IMR-90 (cell line): ENCODE data around the gene KIF1B. TPM values are rescaled to one million over a fixed set of nuclear protein-coding genes. Genes with fewer than 3 reads are reported as not detected.

ENCODE experiments used
- ATAC-seq: fragments of 200-7000 bp; cut with Tn5 transposase; 2 replicates; pipeline ENCODE4 v1.9.1; 2020; ENCODE audit warnings: low read depth, mild to moderate bottlenecking, moderate library complexity
- BruUV-seq: library from RNA; stranded (reverse); fragments of 400-500 nt; replicated peaks from 2 replicates; lab custom pipeline; 2021; lab: Mats Ljungman, UMichigan
- CTCF ChIA-PET: fragments of 300-600 bp; formaldehyde crosslinking; extraction: SDS; loops from one replicate; lab custom pipeline; 2021; ENCODE audit warnings: antibody characterized with exemption; lab: Yijun Ruan, JAX
- POLR2A ChIA-PET: fragments of 300-600 bp; sonication (Branson Sonifier 250); formaldehyde crosslinking; loops from one replicate; lab custom pipeline; 2022; ENCODE audit warnings: antibody characterized with exemption; ENCODE audit not compliant: unreplicated experiment; lab: Charles Lee
- DNase-seq: peaks from one replicate; pipeline ENCODE4 v3.0.0; 2013
- H2AFZ ChIP-seq: replicated peaks from 2 replicates; pipeline ENCODE3; 2013; ENCODE audit warnings: low read length, mild to moderate bottlenecking; ENCODE audit not compliant: poor library complexity
- H2AK5ac ChIP-seq: 2 replicates; pipeline ENCODE4 v1.6.1; 2013; ENCODE audit warnings: low read depth, low read length, inconsistent platforms
- H2AK9ac ChIP-seq: replicated peaks from 2 replicates; pipeline ENCODE3; 2013; ENCODE audit warnings: mild to moderate bottlenecking, low read depth, low read length, moderate library complexity; ENCODE audit not compliant: poor library complexity
- H2BK120ac ChIP-seq: 2 replicates; pipeline ENCODE4 v1.6.1; 2013; ENCODE audit warnings: low read depth, low read length, inconsistent platforms
- H2BK15ac ChIP-seq: 3 replicates; pipeline ENCODE4 v1.6.1; 2013; ENCODE audit warnings: low read depth, low read length, inconsistent platforms
- H2BK20ac ChIP-seq: 2 replicates; pipeline ENCODE4 v1.6.1; 2013; ENCODE audit warnings: low read depth, mild to moderate bottlenecking, inconsistent platforms, low read length, moderate library complexity
- H2BK5ac ChIP-seq: 2 replicates; pipeline ENCODE4 v1.6.1; 2013; ENCODE audit warnings: mild to moderate bottlenecking, low read depth, low read length, inconsistent platforms; ENCODE audit not compliant: poor library complexity, severe bottlenecking
- H3K14ac ChIP-seq: replicated peaks from 2 replicates; pipeline ENCODE4 v1.6.1; 2013; ENCODE audit warnings: low read depth, low read length, inconsistent platforms
- H3K18ac ChIP-seq: 2 replicates; pipeline ENCODE4 v1.6.1; 2013; ENCODE audit warnings: low read depth, low read length, control low read depth
- H3K23ac ChIP-seq: 2 replicates; pipeline ENCODE4 v1.6.1; 2013; ENCODE audit warnings: low read depth, low read length, inconsistent platforms
- H3K27ac ChIP-seq: 2 replicates; pipeline ENCODE4 v1.5.1; 2013; ENCODE audit warnings: mild to moderate bottlenecking, control low read depth, low read length; ENCODE audit not compliant: insufficient read depth
- H3K27me3 ChIP-seq: 2 replicates; pipeline ENCODE4 v1.6.1; 2013; ENCODE audit warnings: low read length; ENCODE audit not compliant: control insufficient read depth, insufficient read depth
- H3K36me3 ChIP-seq: 2 replicates; pipeline ENCODE4 v1.6.1; 2013; ENCODE audit warnings: low read length, mixed read lengths; ENCODE audit not compliant: control insufficient read depth, insufficient read depth
- H3K4ac ChIP-seq: 2 replicates; pipeline ENCODE4 v1.6.1; 2013; ENCODE audit warnings: low read depth, low read length, inconsistent platforms
- H3K4me1 ChIP-seq: 2 replicates; pipeline ENCODE4 v1.6.1; 2013; ENCODE audit warnings: low read length, mixed read lengths; ENCODE audit not compliant: control insufficient read depth, insufficient read depth
- H3K4me2 ChIP-seq: 2 replicates; pipeline ENCODE4 v1.6.1; 2013; ENCODE audit warnings: low read depth, mild to moderate bottlenecking, control low read depth, low read length, moderate library complexity
- H3K4me3 ChIP-seq: 2 replicates; pipeline ENCODE4 v1.5.1; 2013; ENCODE audit warnings: low read depth, mild to moderate bottlenecking, control low read depth, low read length, moderate library complexity; ENCODE audit not compliant: insufficient read depth
- H3K56ac ChIP-seq: 2 replicates; pipeline ENCODE4 v1.6.1; 2013; ENCODE audit warnings: low read length, inconsistent platforms; ENCODE audit not compliant: insufficient read depth; ENCODE audit errors: extremely low read depth
- H3K79me1 ChIP-seq, 2 experiments: 2 replicates each; pipeline ENCODE4 v1.6.1; 2013; ENCODE audit warnings: low read length in 2 of 2, inconsistent platforms in 1 of 2, low read depth in 1 of 2
- H3K9ac ChIP-seq: 2 replicates; pipeline ENCODE4 v1.6.1; 2013; ENCODE audit warnings: low read depth, low read length, control low read depth
- H3K9me1 ChIP-seq: 2 replicates; pipeline ENCODE4 v1.6.1; 2013; ENCODE audit warnings: low read length, inconsistent platforms; ENCODE audit not compliant: insufficient read depth
- H3K9me3 ChIP-seq: 2 replicates; pipeline ENCODE4 v1.6.1; 2013; ENCODE audit warnings: low read length; ENCODE audit not compliant: control insufficient read depth, insufficient read depth
- H4K20me1 ChIP-seq: 2 replicates; pipeline ENCODE4 v1.6.1; 2013; ENCODE audit warnings: low read length, inconsistent platforms; ENCODE audit not compliant: insufficient read depth
- H4K5ac ChIP-seq: 2 replicates; pipeline ENCODE4 v1.6.1; 2013; ENCODE audit warnings: mild to moderate bottlenecking, low read depth, low read length, control low read depth
- H4K8ac ChIP-seq, 2 experiments: 2 replicates each; pipeline ENCODE4 v1.6.1; 2013; ENCODE audit warnings: low read depth in 2 of 2, low read length in 2 of 2, control low read depth in 1 of 2, inconsistent platforms in 1 of 2
- H4K91ac ChIP-seq: 2 replicates; pipeline ENCODE4 v1.6.1; 2013; ENCODE audit warnings: low read depth, low read length, inconsistent platforms; ENCODE audit not compliant: insufficient read depth
- CEBPB ChIP-seq: IDR thresholded peaks from 2 replicates; pipeline ENCODE4 v1.6.1; 2012; ENCODE audit warnings: low read depth, low read length, improper control_type of control experiment
- CHD1 ChIP-seq: IDR thresholded peaks from 2 replicates; pipeline ENCODE4 v1.6.1; 2012; ENCODE audit warnings: low read depth, low read length, improper control_type of control experiment
- ELK1 ChIP-seq: fragments of 150-350 bp; IDR thresholded peaks from 2 replicates; pipeline ENCODE4 v1.6.1; 2016; ENCODE audit warnings: low read depth, mild to moderate bottlenecking, low read length, moderate library complexity, borderline replicate concordance
- FOS ChIP-seq: fragments of 150-350 bp; IDR thresholded peaks from 2 replicates; pipeline ENCODE4 v1.6.1; 2016; ENCODE audit warnings: low read depth, low read length
- MAFK ChIP-seq: IDR thresholded peaks from 2 replicates; pipeline ENCODE4 v1.6.1; 2012; ENCODE audit warnings: low read depth, low read length, improper control_type of control experiment
- MAZ ChIP-seq: IDR thresholded peaks from 2 replicates; pipeline ENCODE4 v1.6.1; 2012; ENCODE audit warnings: low read depth, mild to moderate bottlenecking, low read length, improper control_type of control experiment, moderate library complexity, borderline replicate concordance
- MXI1 ChIP-seq: IDR thresholded peaks from 2 replicates; pipeline ENCODE4 v1.6.1; 2012; ENCODE audit warnings: low read depth, mild to moderate bottlenecking, low read length, moderate library complexity, borderline replicate concordance
- NFE2L2 ChIP-seq: fragments of 150-350 bp; IDR thresholded peaks from 2 replicates; pipeline ENCODE4 v1.6.1; 2016; ENCODE audit warnings: low read depth, mild to moderate bottlenecking, low read length
- POLR2A ChIP-seq: IDR thresholded peaks from 2 replicates; pipeline ENCODE4 v1.6.1; 2012; ENCODE audit warnings: mild to moderate bottlenecking, low read depth, low read length
- RAD21 ChIP-seq: IDR thresholded peaks from 2 replicates; pipeline ENCODE4 v1.6.1; 2012; ENCODE audit warnings: low read length, improper control_type of control experiment
- RFX5 ChIP-seq: IDR thresholded peaks from 2 replicates; pipeline ENCODE4 v1.8.0; 2012; ENCODE audit warnings: low read depth, mild to moderate bottlenecking, low read length, moderate library complexity
- SMC3 ChIP-seq: fragments of 150-350 bp; IDR thresholded peaks from 2 replicates; pipeline ENCODE4 v1.6.1; 2016; ENCODE audit warnings: low read depth, mild to moderate bottlenecking, antibody characterized with exemption, low read length, moderate library complexity
- WGBS, 2 experiments: methylation state at CpG; one replicate each; pipeline versions ENCODE4 v1.1.5 to v1.1.7; 2013; ENCODE audit warnings: missing lambda C conversion rate in 2 of 2; ENCODE audit not compliant: insufficient read length in 1 of 2; ENCODE audit errors: extremely low coverage in 2 of 2; 5-methylcytosine and 5-hydroxymethylcytosine counted together
- dilution Hi-C: fragments of 300-500 bp; cut with HindIII; formaldehyde crosslinking; loops from one replicate; pipeline ENCODE4 v1.14.3; 2018; ENCODE audit warnings: low sequenced_read_pairs; ENCODE audit not compliant: unreplicated experiment
- in situ Hi-C: fragments of 300-500 bp; cut with MboI; formaldehyde crosslinking; loops from 3 replicates; pipeline ENCODE4 v1.14.3; 2019; ENCODE audit warnings: low sequenced_read_pairs, inconsistent platforms, mixed read lengths
- intact Hi-C: fragments of 100-400 bp; cut with micrococcal nuclease; formaldehyde crosslinking; loops from 2 replicates; pipeline ENCODE4 v1.10.0; 2022
- polyA plus RNA-seq, 3 experiments: library from polyadenylated mRNA; depleted of rRNA; stranded (reverse); fragments of >200 nt; gene quantifications; 2 replicates each; pipeline ENCODE4 v1.2.3, GENCODE V29; 2012; ENCODE audit warnings: low replicate concordance in 1 of 3
- total RNA-seq: library from RNA; depleted of rRNA; stranded (reverse); fragments of >200 nt; gene quantifications from 2 replicates; pipeline ENCODE4 v1.2.3, GENCODE V29; 2012
- TF ChIP-seq, protein P1 (sequence below): fragments of 150-350 bp; IDR thresholded peaks from 2 replicates; pipeline ENCODE4 v1.6.1; 2017; ENCODE audit warnings: mild to moderate bottlenecking, antibody characterized with exemption, low read length, low read depth
- TF ChIP-seq, protein P2 (sequence below): conservative IDR thresholded peaks from 2 replicates; pipeline ENCODE4 v1.5.1; 2012; ENCODE audit warnings: mild to moderate bottlenecking, low read depth, low read length, improper control_type of control experiment

The KIF1B gene
- total and polyA plus RNA-seq, 2 of the 4 experiments (the other 2 are of a cell fraction) = 13.0 to 21.1 TPM

GRCh38 chr1:10171105-10171767 lies 39.1 kb upstream of the KIF1B start:
- Histone ChIP-seq H2AK5ac (no peak overlapping the region), H3K56ac (no peak overlapping the region), H3K9ac (no peak overlapping the region), H3K79me1 (peaks cover 0 to 10% of the 10 kb centered on the region in 2 experiments; a peak in 2 of 4 replicates), H4K20me1 (no peaks in the 10 kb centered on the region; the same call in 1 of the 2 replicates), H3K14ac (no peak overlapping the region), H3K4me1 (no peaks in the 10 kb centered on the region), H2AFZ (no peak overlapping the region), H2AK9ac (no peak overlapping the region), H2BK5ac (no peak overlapping the region), H2BK20ac (no peak overlapping the region), H3K27ac (no peak overlapping the region), H3K4me2 (no peak overlapping the region), H3K27me3 (no peaks in the 10 kb centered on the region), H3K18ac (no peak overlapping the region), H4K8ac (no peak overlapping the region), H3K36me3 (peaks cover 36% of the 10 kb centered on the region), H4K5ac (no peak overlapping the region), H3K9me3 (no peaks in the 10 kb centered on the region; the same call in 1 of the 2 replicates), H3K4me3 (no peak overlapping the region), H4K91ac (no peak overlapping the region), H3K23ac (no peak overlapping the region), H3K9me1 (peaks cover 9% of the 10 kb centered on the region; the same call in 1 of the 2 replicates), H2BK120ac (no peak overlapping the region), H3K4ac (no peak overlapping the region), H2BK15ac (no peak overlapping the region)
- intact Hi-C loops (no loop called here), in situ Hi-C loops (no loop called here), dilution Hi-C loops (no loop called here)
- BruUV-seq = no TSS peak
- TF ChIP-seq RFX5 (no peak), MAFK (no peak), MAZ (no peak), CHD1 (no peak), SMC3 (no peak), CEBPB (no peak), NFE2L2 (no peak), FOS (no peak), RAD21 (no peak), POLR2A (no peak), ELK1 (no peak), MXI1 (no peak)
- TF ChIP-seq, protein P1, sequence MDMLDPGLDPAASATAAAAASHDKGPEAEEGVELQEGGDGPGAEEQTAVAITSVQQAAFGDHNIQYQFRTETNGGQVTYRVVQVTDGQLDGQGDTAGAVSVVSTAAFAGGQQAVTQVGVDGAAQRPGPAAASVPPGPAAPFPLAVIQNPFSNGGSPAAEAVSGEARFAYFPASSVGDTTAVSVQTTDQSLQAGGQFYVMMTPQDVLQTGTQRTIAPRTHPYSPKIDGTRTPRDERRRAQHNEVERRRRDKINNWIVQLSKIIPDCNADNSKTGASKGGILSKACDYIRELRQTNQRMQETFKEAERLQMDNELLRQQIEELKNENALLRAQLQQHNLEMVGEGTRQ = no peak
- TF ChIP-seq, protein P2, sequence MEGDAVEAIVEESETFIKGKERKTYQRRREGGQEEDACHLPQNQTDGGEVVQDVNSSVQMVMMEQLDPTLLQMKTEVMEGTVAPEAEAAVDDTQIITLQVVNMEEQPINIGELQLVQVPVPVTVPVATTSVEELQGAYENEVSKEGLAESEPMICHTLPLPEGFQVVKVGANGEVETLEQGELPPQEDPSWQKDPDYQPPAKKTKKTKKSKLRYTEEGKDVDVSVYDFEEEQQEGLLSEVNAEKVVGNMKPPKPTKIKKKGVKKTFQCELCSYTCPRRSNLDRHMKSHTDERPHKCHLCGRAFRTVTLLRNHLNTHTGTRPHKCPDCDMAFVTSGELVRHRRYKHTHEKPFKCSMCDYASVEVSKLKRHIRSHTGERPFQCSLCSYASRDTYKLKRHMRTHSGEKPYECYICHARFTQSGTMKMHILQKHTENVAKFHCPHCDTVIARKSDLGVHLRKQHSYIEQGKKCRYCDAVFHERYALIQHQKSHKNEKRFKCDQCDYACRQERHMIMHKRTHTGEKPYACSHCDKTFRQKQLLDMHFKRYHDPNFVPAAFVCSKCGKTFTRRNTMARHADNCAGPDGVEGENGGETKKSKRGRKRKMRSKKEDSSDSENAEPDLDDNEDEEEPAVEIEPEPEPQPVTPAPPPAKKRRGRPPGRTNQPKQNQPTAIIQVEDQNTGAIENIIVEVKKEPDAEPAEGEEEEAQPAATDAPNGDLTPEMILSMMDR = no peak
- WGBS, 2 experiments = 98% methylated on average over 4 of the region's 16 CpGs; no CpG with 5 or more reads in 1 of the 2 experiments
- DNase-seq = no peak
- ChIA-PET CTCF (no interaction called here), POLR2A (no interaction called here)
- no peak for ATAC-seq
